ENCODE results near the gene TSHZ3. TPM values are rescaled to one million over a fixed set of nuclear protein-coding genes. Genes with fewer than 3 reads are reported as not detected.
A peak's percentile ranks its signal among the peaks of the same experiment; 100 is the strongest.

Gene TSHZ3
- total RNA-seq, 1 experiment from 2014 or later = not detected

DNA sequence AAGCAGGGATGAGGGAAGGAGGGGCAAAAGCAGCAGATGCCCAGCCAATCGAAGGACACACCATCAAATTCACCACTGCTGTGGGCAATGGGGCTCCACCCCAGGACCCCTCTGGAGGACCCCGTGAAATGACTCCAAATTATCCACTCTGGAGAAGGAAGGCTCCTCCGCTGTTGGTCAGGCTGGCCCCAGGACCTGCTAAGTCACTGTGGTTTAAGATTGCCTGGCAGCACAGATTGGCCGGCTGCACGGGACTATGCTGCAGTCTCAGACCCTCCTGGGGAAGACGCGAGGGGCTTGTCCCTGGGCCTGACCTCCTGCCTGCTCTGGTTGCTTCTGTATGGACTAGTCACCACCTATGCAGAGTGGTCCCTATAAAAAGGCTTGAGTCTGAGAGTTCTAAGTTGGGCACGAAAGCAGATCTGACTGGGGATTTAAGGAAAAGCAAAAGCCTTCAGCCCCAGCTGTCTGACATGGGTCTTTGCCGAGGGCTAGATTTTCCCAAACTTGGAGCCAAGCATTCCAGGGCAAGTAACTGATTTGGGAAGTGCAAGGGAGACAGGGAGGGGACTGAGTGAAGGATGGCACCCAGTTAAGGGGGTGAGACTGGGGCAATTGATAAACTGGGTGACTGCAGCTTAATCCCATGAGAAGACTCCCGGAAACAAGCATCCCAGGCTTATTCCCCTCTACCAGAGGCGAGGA is 91.7 kb downstream of the TSHZ3 start:
- no peak for DNase-seq (ENCODE audit: low spot score)
- in situ Hi-C loops (cut with HindIII; ENCODE audit: low sequenced_read_pairs) = no loop called here

- in situ Hi-C loops (cut with HindIII; ENCODE audit: low sequenced_read_pairs) = no loop called here
- DNase-seq (ENCODE audit: low spot score) = no peak
These were observed 92.2 kb downstream of the TSHZ3 start for GRCh38 chr19:31257025-31257424.

DNA sequence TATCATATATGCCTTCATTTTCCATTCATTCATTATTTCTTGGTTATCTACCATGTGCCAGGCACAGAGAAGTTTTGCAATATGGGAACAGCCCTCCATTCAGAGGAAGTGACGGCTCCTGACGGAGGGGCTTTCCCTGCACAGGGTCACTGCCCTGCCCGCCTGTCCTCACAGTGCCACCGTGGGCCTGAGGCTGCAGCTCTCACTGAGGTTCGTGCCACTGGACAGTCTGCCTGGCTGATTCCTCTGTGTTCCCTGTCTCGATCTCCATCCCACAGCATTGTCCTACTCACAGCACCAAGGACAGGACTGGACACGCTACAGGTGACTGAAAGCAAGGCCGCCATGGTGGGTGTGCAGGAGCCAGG is 92.7 kb downstream of the TSHZ3 start:
- in situ Hi-C loops (cut with HindIII; ENCODE audit: low sequenced_read_pairs) = no loop called here
- no peak for DNase-seq (ENCODE audit: low spot score)

DNA sequence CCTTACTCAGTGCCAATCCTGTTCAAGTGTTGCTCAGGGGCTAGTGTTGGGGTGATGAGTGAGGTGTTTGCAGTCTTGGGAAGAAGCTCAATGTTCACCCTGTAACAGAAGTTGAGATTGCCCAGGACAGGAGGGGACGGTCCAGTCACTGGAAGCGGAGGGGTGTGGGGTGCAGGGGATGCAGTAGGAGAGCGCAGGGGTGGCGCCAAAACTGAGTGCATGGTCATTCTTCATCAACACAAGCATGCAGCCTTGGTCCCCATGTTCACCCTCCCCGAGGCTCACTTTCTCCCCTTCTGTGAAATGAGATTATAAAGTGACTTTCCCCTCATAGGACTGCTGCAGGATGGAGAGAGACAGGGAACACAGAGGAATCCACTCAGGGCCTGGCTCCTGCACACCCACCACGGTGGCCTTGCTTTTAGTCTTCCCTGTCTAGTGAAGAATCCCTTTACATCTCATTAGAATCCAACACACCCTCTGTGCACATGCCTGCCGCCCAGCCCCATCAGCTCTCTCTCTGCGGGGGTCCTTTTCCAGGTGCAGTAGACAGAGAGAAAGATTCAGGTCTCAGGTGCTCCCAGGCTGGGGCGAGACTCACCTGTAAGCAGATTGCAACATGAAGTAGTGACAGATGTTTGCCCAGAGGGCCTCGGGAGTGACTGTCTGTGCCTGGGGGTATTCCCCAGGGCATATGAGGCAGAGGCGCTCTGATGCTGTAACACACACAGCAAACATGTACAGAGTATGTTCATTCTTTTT is 93.2 kb downstream of the TSHZ3 start:
- DNase-seq (ENCODE audit: low spot score) = no peak
- in situ Hi-C loops (cut with HindIII; ENCODE audit: low sequenced_read_pairs) = no loop called here

- DNase-seq (ENCODE audit: low spot score) = no peak
- in situ Hi-C loops (cut with HindIII; ENCODE audit: low sequenced_read_pairs) = no loop called here
These were observed 93.9 kb downstream of the TSHZ3 start for GRCh38 chr19:31255174-31255799.

DNA sequence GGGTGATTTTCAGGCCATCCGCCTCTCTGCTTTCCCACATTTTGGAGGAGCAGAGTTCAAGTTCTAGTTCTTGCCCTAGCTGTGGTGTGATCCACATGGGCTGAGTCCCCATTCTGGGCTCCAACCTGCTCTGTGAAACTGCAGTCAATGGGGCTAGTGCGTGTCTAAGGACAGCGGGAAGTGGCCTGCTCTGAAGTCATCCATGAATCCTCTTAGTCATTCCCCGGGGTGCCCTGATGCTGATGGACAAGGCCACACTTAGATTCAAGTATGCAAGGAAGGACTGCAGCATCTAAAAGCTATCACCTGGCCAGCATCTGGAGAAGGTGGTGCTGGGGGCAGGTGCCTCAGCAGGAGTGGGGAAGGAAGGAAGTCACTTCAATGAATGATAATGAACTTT is 94.6 kb downstream of the TSHZ3 start:
- in situ Hi-C loops (cut with HindIII; ENCODE audit: low sequenced_read_pairs) = no loop called here
- DNase-seq (ENCODE audit: low spot score) = no peak

DNA sequence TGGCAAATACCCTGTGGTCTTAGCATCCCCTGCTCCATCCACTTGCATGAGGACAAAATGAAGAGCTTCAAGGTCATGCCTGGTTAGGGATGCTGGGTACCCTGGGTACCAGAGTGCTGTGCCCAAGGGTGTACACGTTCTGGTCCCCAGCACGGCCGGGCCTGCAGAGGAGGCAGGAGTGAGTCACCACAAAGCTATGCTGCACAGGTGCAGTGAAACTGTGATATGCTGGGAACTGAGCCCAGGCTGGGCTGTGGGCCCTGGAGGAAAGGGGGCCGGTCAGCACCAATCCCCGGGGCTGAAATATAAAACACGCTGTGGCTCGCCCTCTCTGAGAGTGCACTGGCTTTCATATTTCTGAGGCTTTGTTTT is 95.1 kb downstream of the TSHZ3 start:
- peak; percentile 4 for DNase-seq (ENCODE audit: low spot score)
- in situ Hi-C loops (cut with HindIII; ENCODE audit: low sequenced_read_pairs) = no loop called here

DNA sequence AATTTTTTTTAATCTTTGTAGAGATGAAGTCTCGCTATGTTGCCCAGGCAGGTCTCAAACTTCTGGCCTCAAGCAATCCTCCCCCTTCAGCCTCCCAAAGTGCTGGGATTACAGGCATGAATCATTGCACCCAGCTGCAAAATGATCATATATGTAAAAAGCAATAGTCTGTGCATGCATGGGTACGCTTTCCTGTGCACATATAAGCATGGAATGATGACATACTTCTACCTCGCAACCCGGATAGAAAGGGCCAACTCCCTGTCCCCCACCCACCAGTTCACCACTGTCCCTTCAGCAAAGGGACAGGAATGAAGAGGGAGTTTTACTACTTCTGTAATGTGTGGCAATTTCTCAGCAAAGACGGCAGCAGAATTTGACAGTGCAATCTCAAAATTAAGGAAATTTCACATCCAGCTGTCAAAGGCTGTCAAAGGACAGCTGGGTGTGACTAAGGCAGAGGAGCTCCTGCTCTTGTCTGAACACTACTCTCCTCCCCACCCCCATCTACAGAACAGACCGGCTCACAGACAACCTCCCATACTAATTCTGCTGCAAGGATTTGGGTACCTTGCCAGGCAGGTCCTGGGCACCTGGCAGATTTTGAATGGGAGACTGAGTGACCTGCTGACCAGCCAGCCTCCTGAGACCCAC is 95.6 kb downstream of the TSHZ3 start:
- DNase-seq (ENCODE audit: low spot score) = no peak
- in situ Hi-C loops (cut with HindIII; ENCODE audit: low sequenced_read_pairs) = no loop called here

DNA sequence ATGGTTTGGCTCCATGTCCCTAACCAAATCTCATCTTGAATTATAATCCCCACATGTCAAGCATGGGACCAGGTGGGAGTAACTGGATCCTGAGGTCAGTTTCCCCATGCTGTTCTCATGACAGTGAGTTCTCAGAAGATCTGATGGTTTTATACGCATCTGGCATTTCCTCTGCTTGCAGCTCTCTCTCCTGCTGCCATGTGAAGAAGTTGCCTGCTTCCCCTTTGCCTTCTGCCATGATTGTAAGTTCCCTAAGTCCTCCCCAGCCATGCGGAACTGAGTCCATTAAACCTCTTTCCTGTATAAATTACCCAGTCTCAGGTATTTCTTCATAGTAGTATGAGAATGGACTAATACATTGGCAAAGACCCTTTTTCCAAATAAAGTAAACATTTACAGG is 96.8 kb downstream of the TSHZ3 start:
- no peak for DNase-seq (ENCODE audit: low spot score)
- in situ Hi-C loops (cut with HindIII; ENCODE audit: low sequenced_read_pairs) = no loop called here

DNA sequence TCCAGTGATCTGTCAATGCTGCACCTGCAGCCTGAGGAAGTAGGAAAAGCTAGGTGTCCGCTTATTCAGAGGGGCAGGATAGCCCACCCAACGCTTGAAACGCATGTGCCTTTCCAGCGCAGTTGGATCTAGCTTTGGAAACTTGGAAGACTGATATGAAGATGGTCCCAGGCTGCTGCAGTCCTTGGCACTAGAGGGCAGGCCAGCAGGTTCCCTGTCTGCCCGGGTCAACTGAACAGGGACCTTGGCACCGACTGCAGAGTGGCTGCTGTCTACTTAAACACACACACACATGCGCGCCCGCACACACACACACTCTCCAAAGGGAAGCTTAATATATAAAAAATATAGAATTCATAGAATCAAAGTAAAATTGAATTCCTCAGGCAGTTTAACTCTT is 100.0 kb downstream of the TSHZ3 start:
- DNase-seq (ENCODE audit: low spot score) = no peak
- in situ Hi-C loops (cut with HindIII; ENCODE audit: low sequenced_read_pairs) = no loop called here

GRCh38 chr19:31235806-31236205 is 113.4 kb downstream of the TSHZ3 start:
- in situ Hi-C loops (cut with HindIII; ENCODE audit: low sequenced_read_pairs) = no loop called here
- no peak for DNase-seq (ENCODE audit: low spot score)

- in situ Hi-C loops (cut with HindIII; ENCODE audit: low sequenced_read_pairs) = no loop called here
- no peak for DNase-seq (ENCODE audit: low spot score)
These were observed 115.9 kb downstream of the TSHZ3 start for GRCh38 chr19:31233295-31233800.

- no peak for DNase-seq (ENCODE audit: low spot score)
These were observed 116.4 kb downstream of the TSHZ3 start for GRCh38 chr19:31232871-31233270.

GRCh38 chr19:31232180-31232579 is 117.1 kb downstream of the TSHZ3 start:
- DNase-seq (ENCODE audit: low spot score) = no peak
- in situ Hi-C loops (cut with HindIII; ENCODE audit: low sequenced_read_pairs) = no loop called here

More at GRCh38 chr19:31232871-31233270, 116.4 kb downstream of the TSHZ3 start:
- in situ Hi-C loops (cut with HindIII; ENCODE audit: low sequenced_read_pairs) = no loop called here

DNA sequence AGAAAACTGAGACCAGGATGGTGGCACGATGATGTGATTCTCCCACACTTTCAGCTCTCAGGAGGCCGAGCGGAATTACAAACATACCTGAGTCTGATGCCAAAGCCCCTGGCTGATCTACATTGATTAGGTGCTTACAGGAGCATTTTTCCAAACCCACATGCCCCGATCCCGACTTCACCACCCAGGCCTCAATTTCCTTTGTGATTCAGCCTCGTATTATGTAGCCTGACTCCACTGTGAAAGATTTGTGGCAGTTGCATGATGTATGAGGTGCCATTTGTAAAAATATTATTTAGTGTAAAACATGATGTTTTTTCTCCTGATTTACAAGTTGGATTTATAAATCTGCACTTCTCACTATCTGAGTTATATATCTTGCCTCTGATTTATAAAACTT is 118.0 kb downstream of the TSHZ3 start:
- no peak for DNase-seq (ENCODE audit: low spot score)
- in situ Hi-C loops (cut with HindIII; ENCODE audit: low sequenced_read_pairs) = no loop called here

- in situ Hi-C loops (cut with HindIII; ENCODE audit: low sequenced_read_pairs) = no loop called here
These were observed 122.9 kb downstream of the TSHZ3 start for GRCh38 chr19:31226151-31226935.

More at GRCh38 chr19:31226151-31226935, 122.9 kb downstream of the TSHZ3 start:
- DNase-seq (ENCODE audit: low spot score) = no peak
